ENCODE results near the gene COL15A1.

GRCh38 chr9:98992885-98993569 is 49.3 kb downstream of the COL15A1 start:
- TF ChIP-seq CTCF (IDR thresholded peaks at IDR 0.05; ENCODE audit: low read length) (no peak), EZH2 (optimal IDR thresholded peaks at IDR 0.05; ENCODE audit: low read depth, low read length) (no peak), EZH2phosphoT487 (IDR thresholded peaks at IDR 0.05; ENCODE audit: low read length) (no peak)
